GM23248 (cell line): ENCODE results near the gene ST7. TPM values are rescaled to one million over a fixed set of nuclear protein-coding genes. Genes with fewer than 3 reads are reported as not detected.

ENCODE experiments used
- DNase-seq: peaks from one replicate; pipeline ENCODE4 v3.0.0-alpha.2; 2015
- H2AFZ ChIP-seq: fragments of 200-600 bp; sonication (generic); 2 replicates; pipeline ENCODE4 v1.6.1; 2016; ENCODE audit warnings: antibody characterized with exemption
- H3F3A ChIP-seq: fragments of 200-600 bp; sonication (generic); 2 replicates; pipeline ENCODE4 v1.6.1; 2016; ENCODE audit warnings: mild to moderate bottlenecking, antibody characterized with exemption, mixed run types; ENCODE audit not compliant: insufficient read depth
- H3K27ac ChIP-seq: fragments of 200-600 bp; sonication (generic); 2 replicates; pipeline ENCODE4 v1.5.1; 2016; ENCODE audit warnings: mild to moderate bottlenecking
- H3K27me3 ChIP-seq: fragments of 200-600 bp; sonication (generic); replicated peaks from 2 replicates; pipeline ENCODE4 v1.6.1; 2016; ENCODE audit warnings: mild to moderate bottlenecking; ENCODE audit not compliant: insufficient read depth
- H3K36me3 ChIP-seq: fragments of 200-600 bp; sonication (generic); 2 replicates; pipeline ENCODE4 v1.6.1; 2016; ENCODE audit warnings: low read depth, mild to moderate bottlenecking
- H3K4me1 ChIP-seq: fragments of 200-600 bp; sonication (generic); 2 replicates; pipeline ENCODE4 v1.6.1; 2016; ENCODE audit warnings: mild to moderate bottlenecking; ENCODE audit not compliant: insufficient read depth
- H3K4me2 ChIP-seq: fragments of 200-600 bp; sonication (generic); one replicate; pipeline ENCODE4 v1.6.1; 2016; ENCODE audit warnings: mild to moderate bottlenecking; ENCODE audit not compliant: unreplicated experiment
- H3K4me3 ChIP-seq: fragments of 200-600 bp; sonication (generic); 2 replicates; pipeline ENCODE4 v1.5.1; 2016; ENCODE audit warnings: mild to moderate bottlenecking
- H3K79me2 ChIP-seq: fragments of 200-600 bp; sonication (generic); 2 replicates; pipeline ENCODE4 v1.6.1; 2016; ENCODE audit warnings: mild to moderate bottlenecking; ENCODE audit not compliant: insufficient read depth
- H3K9ac ChIP-seq: fragments of 200-600 bp; sonication (generic); 2 replicates; pipeline ENCODE4 v1.6.1; 2016; ENCODE audit warnings: mild to moderate bottlenecking
- H3K9me2 ChIP-seq: fragments of 200-600 bp; sonication (generic); 2 replicates; pipeline ENCODE4 v1.6.1; 2016; ENCODE audit warnings: mixed run types, mild to moderate bottlenecking, moderate library complexity; ENCODE audit not compliant: insufficient read depth
- H3K9me3 ChIP-seq: fragments of 200-600 bp; sonication (generic); one replicate; pipeline ENCODE4 v1.6.1; 2017; ENCODE audit warnings: low read depth
- H4K20me1 ChIP-seq: fragments of 200-600 bp; sonication (generic); 2 replicates; pipeline ENCODE4 v1.6.0; 2016; ENCODE audit not compliant: insufficient read depth
- EZH2 ChIP-seq: fragments of 200-600 bp; sonication (generic); IDR thresholded peaks from 2 replicates; pipeline ENCODE4 v1.6.1; 2018; ENCODE audit warnings: antibody characterized with exemption, mild to moderate bottlenecking; ENCODE audit not compliant: insufficient read depth, poor library complexity, severe bottlenecking
- EZH2phosphoT487 ChIP-seq: fragments of 200-600 bp; sonication (generic); IDR thresholded peaks from 2 replicates; pipeline ENCODE4 v1.6.1; 2018; ENCODE audit warnings: antibody characterized with exemption, moderate library complexity, mild to moderate bottlenecking, low read depth; ENCODE audit not compliant: insufficient read depth
- WGBS, 2 experiments: methylation state at CpG; one replicate each; pipeline ENCODE4 v1.1.6; 2015 to 2017; ENCODE audit warnings: low lambda C conversion rate in 2 of 2, low coverage in 1 of 2; ENCODE audit errors: missing lambda C conversion rate in 2 of 2; 5-methylcytosine and 5-hydroxymethylcytosine counted together
- in situ Hi-C: fragments of 300-500 bp; cut with MboI; formaldehyde crosslinking; loops from 2 replicates; pipeline ENCODE4 v1.15.0; 2020
- polyA plus RNA-seq: library from polyadenylated mRNA; unstranded; fragments of >200 nt; fragmentation: Nextera tagmentation; extraction: Ambion mirVana; gene quantifications from 2 replicates; pipeline ENCODE4 v1.2.1, GENCODE V29; 2016
- total RNA-seq: library from RNA; depleted of rRNA; stranded (reverse); fragments of >200 nt; shearing (Covaris generic); gene quantifications from 2 replicates; pipeline ENCODE4 v1.2.3, GENCODE V29; 2014

The ST7 gene
- total and polyA plus RNA-seq, 2 experiments from 2014 or later = 17.8 to 21.9 TPM

- Histone ChIP-seq H3K4me2 (peak overlapping the region; percentile 38), H3K36me3 (no peaks in the 10 kb centered on the region), H3K9me2 (no peaks in the 10 kb centered on the region), H3K27me3 (no peaks in the 10 kb centered on the region), H3K9ac (no peak overlapping the region), H3K4me1 (peaks cover 29% of the 10 kb centered on the region), H2AFZ (no peak overlapping the region), H3F3A (no peaks in the 10 kb centered on the region), H3K9me3 (no peaks in the 10 kb centered on the region), H3K4me3 (no peak overlapping the region), H3K27ac (0 out of 2 replicates have a peak overlapping the region, but pooled peaks have one; percentile 1), H3K79me2 (peaks cover 89% of the 10 kb centered on the region), H4K20me1 (no peaks in the 10 kb centered on the region)
- no peak for DNase-seq
- WGBS, 2 experiments = 94 to 98% methylated on average over 2 of the region's 2 CpGs
- TF ChIP-seq EZH2 = no peak
- TF ChIP-seq EZH2phosphoT487 = no peak
- in situ Hi-C loops = no loop called here
Observed at GRCh38 chr7:117005449-117005848, 52.1 kb downstream of the ST7 start.

DNA sequence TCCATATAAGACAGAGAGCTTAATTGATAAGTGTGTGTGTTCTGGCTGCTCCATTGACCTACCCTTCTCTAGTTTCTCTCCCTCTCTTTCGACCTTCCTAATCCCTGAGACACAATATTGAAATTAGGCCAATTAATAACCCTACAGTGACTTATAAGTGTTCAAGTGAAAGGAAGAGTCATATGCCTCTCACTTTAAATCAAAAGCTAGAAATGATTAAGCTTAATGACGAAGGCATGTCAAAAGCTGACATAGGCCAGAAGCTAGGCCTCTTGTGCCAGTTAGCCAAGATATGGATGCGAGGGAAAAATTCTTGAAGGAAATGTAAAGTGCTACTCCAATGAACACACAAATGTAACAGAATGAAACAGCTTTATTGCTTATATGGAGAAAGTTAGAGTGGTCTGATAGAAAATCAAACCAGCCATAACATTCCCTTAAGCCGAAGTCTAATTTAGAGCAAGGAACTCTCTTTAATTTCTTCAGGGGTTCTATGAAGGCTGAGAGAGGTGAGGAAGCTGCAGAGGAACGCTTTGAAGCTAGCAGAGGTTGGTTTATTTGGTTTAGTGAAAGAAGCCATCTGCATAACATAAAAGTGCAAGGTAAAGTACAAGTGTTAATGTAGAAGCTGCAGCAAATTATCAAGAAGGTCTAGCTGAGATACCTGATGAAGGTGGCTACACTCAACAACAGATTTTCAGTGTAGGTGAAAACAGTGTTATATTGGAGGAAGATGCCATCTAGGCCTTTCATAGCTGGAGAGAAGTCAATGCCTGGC lies 53.8 kb downstream of the ST7 start:
- peaks cover 88% of the 10 kb centered on the region for H3K79me2 ChIP-seq

GRCh38 chr7:117008118-117008885 lies 55.0 kb downstream of the ST7 start:
- Histone ChIP-seq H3K36me3 (no peaks in the 10 kb centered on the region), H3K9me3 (no peaks in the 10 kb centered on the region), H3K27ac (no peak overlapping the region), H3K27me3 (no peaks in the 10 kb centered on the region), H3K4me3 (no peak overlapping the region), H3K9ac (no peak overlapping the region), H3K4me2 (no peak overlapping the region), H3K4me1 (peaks cover 32% of the 10 kb centered on the region), H3K79me2 (peaks cover 88% of the 10 kb centered on the region), H4K20me1 (no peaks in the 10 kb centered on the region), H3K9me2 (no peaks in the 10 kb centered on the region), H2AFZ (no peak overlapping the region), H3F3A (no peaks in the 10 kb centered on the region)
- in situ Hi-C loops = no loop called here
- TF ChIP-seq EZH2 (no peak), EZH2phosphoT487 (no peak)
- WGBS, 2 experiments = 96 to 97% methylated on average over 3 of the region's 3 CpGs
- DNase-seq = no peak

More for the DNA sequence above, 53.8 kb downstream of the ST7 start:
- no peak for DNase-seq
- no peak overlapping the region for H3K4me3 ChIP-seq
- WGBS, 2 experiments = 91% methylated on average over 5 of the region's 5 CpGs
- H3F3A ChIP-seq = no peaks in the 10 kb centered on the region
- H3K27ac ChIP-seq = no peak overlapping the region
- H3K9me3 ChIP-seq = no peaks in the 10 kb centered on the region
- in situ Hi-C loops = no loop called here
- TF ChIP-seq EZH2 (no peak), EZH2phosphoT487 (no peak)
- no peak overlapping the region for H2AFZ ChIP-seq
- H3K9me2 ChIP-seq = no peaks in the 10 kb centered on the region
- H3K27me3 ChIP-seq = no peaks in the 10 kb centered on the region
- H3K4me2 ChIP-seq = no peak overlapping the region
- no peaks in the 10 kb centered on the region for H4K20me1 ChIP-seq
- H3K4me1 ChIP-seq = peaks cover 32% of the 10 kb centered on the region
- H3K9ac ChIP-seq = no peak overlapping the region
- no peaks in the 10 kb centered on the region for H3K36me3 ChIP-seq

- H3K27me3 ChIP-seq = no peaks in the 10 kb centered on the region
- peaks cover 87% of the 10 kb centered on the region for H3K79me2 ChIP-seq
- no peaks in the 10 kb centered on the region for H3F3A ChIP-seq
- no peaks in the 10 kb centered on the region for H3K9me3 ChIP-seq
- no peak for TF ChIP-seq EZH2phosphoT487
- TF ChIP-seq EZH2 = no peak
- no peak overlapping the region for H2AFZ ChIP-seq
- WGBS, 2 experiments = 94 to 96% methylated on average over 2 of the region's 2 CpGs
- no peak overlapping the region for H3K27ac ChIP-seq
- in situ Hi-C loops = no loop called here
- H3K4me1 ChIP-seq = peaks cover 33% of the 10 kb centered on the region
- no peak overlapping the region for H3K4me2 ChIP-seq
- H3K9ac ChIP-seq = no peak overlapping the region
- H4K20me1 ChIP-seq = no peaks in the 10 kb centered on the region
- peak; percentile 50 for DNase-seq
- H3K36me3 ChIP-seq = no peaks in the 10 kb centered on the region
- no peaks in the 10 kb centered on the region for H3K9me2 ChIP-seq
- no peak overlapping the region for H3K4me3 ChIP-seq
Observed at GRCh38 chr7:117008886-117009531, 55.7 kb downstream of the ST7 start.
